Neural cell (in vitro differentiated cells): ENCODE measurements around the gene TMEM134. TPM values are rescaled to one million over a fixed set of nuclear protein-coding genes. Genes with fewer than 3 reads are reported as not detected.

ENCODE experiments used
- H2AFZ ChIP-seq: fragments of 200-600, 300-800 bp; sonication (generic), shearing (Covaris generic); 2 replicates; pipeline ENCODE4 v1.6.0; 2014; ENCODE audit warnings: low read depth, mild to moderate bottlenecking, antibody characterized with exemption, low read length, moderate library complexity
- H3F3A ChIP-seq: fragments of 200-600 bp; shearing (Covaris generic); 2 replicates; pipeline ENCODE4 v1.6.1; 2016; ENCODE audit warnings: mild to moderate bottlenecking, moderate library complexity, mixed read lengths, antibody characterized with exemption, low read length; ENCODE audit not compliant: insufficient read depth, poor library complexity, severe bottlenecking
- H3K27ac ChIP-seq: fragments of 200-600, 300-800 bp; sonication (generic), shearing (Covaris generic); 2 replicates; pipeline ENCODE4 v1.5.1; 2014; ENCODE audit warnings: mild to moderate bottlenecking, low read length, moderate library complexity
- H3K27me3 ChIP-seq: fragments of 300-800, 200-600 bp; sonication (generic), shearing (Covaris generic); 2 replicates; pipeline ENCODE4 v1.6.0; 2014; ENCODE audit warnings: mild to moderate bottlenecking, low read depth, low read length, moderate library complexity; ENCODE audit not compliant: insufficient read depth
- H3K36me3 ChIP-seq: fragments of 300-800, 200-600 bp; sonication (generic), shearing (Covaris generic); 2 replicates; pipeline ENCODE4 v1.5.1; 2014; ENCODE audit warnings: mild to moderate bottlenecking, antibody characterized with exemption, low read length, moderate library complexity; ENCODE audit not compliant: insufficient read depth
- H3K4me2 ChIP-seq: fragments of 300-800, 200-600 bp; sonication (generic), shearing (Covaris generic); 2 replicates; pipeline ENCODE4 v1.6.0; 2014; ENCODE audit warnings: mild to moderate bottlenecking, low read length
- H3K4me3 ChIP-seq: fragments of 300-800, 200-600 bp; sonication (generic), shearing (Covaris generic); 2 replicates; pipeline ENCODE4 v1.5.1; 2014; ENCODE audit warnings: mild to moderate bottlenecking, low read length, moderate library complexity
- H3K79me2 ChIP-seq: fragments of 200-600 bp; shearing (Covaris generic); replicated peaks from 2 replicates; pipeline ENCODE4 v1.6.0; 2014; ENCODE audit warnings: mild to moderate bottlenecking, low read length, moderate library complexity; ENCODE audit not compliant: insufficient read depth
- H3K9ac ChIP-seq: fragments of 300-800, 200-600 bp; sonication (generic), shearing (Covaris generic); 2 replicates; pipeline ENCODE4 v1.6.1; 2016; ENCODE audit warnings: mild to moderate bottlenecking, low read length, mixed read lengths
- H3K9me2 ChIP-seq: fragments of 200-600 bp; shearing (Covaris generic); 2 replicates; pipeline ENCODE4 v1.6.1; 2016; ENCODE audit warnings: mild to moderate bottlenecking, low read length, mixed read lengths; ENCODE audit not compliant: insufficient read depth
- H3K9me3 ChIP-seq: fragments of 200-600, 300-800 bp; sonication (generic), shearing (Covaris generic); 2 replicates; pipeline ENCODE4 v1.6.1; 2016; ENCODE audit warnings: mild to moderate bottlenecking, mixed run types, low read length, moderate library complexity, mixed read lengths
- H4K20me1 ChIP-seq: fragments of 200-600 bp; shearing (Covaris generic); 2 replicates; pipeline ENCODE4 v1.6.1; 2016; ENCODE audit warnings: mild to moderate bottlenecking, mixed run types; ENCODE audit not compliant: insufficient read depth
- CTCF ChIP-seq: fragments of 450-650 bp; IDR thresholded peaks from 2 replicates; pipeline ENCODE4 v1.5.1; 2014; ENCODE audit warnings: antibody characterized with exemption, mild to moderate bottlenecking, moderate library complexity; ENCODE audit not compliant: poor library complexity, severe bottlenecking
- EP300 ChIP-seq: fragments of 450-650 bp; conservative IDR thresholded peaks from 2 replicates; pipeline ENCODE4 v1.6.1; 2014; ENCODE audit warnings: antibody characterized with exemption, mild to moderate bottlenecking, moderate library complexity; ENCODE audit not compliant: poor library complexity, severe bottlenecking
- EZH2 ChIP-seq: fragments of 200-600, 300-800 bp; shearing (Covaris generic), sonication (generic); IDR thresholded peaks from 2 replicates; pipeline ENCODE4 v1.6.1; 2014; ENCODE audit warnings: antibody characterized with exemption, low read length, borderline replicate concordance, mild to moderate bottlenecking; ENCODE audit not compliant: insufficient read depth, poor library complexity, severe bottlenecking
- MXI1 ChIP-seq: fragments of 450-650 bp; conservative IDR thresholded peaks from 2 replicates; pipeline ENCODE4 v1.6.1; 2014; ENCODE audit warnings: antibody characterized with exemption, mild to moderate bottlenecking; ENCODE audit not compliant: poor library complexity, severe bottlenecking
- POLR2AphosphoS5 ChIP-seq: IDR thresholded peaks from 2 replicates; pipeline ENCODE4 v1.6.1; 2012
- RAD21 ChIP-seq: fragments of 450-650 bp; conservative IDR thresholded peaks from 2 replicates; pipeline ENCODE4 v1.6.1; 2014; ENCODE audit warnings: antibody characterized with exemption, mild to moderate bottlenecking, moderate library complexity
- REST ChIP-seq: IDR thresholded peaks from 2 replicates; pipeline ENCODE4 v1.6.1; 2012; ENCODE audit warnings: borderline replicate concordance
- SMC3 ChIP-seq: fragments of 450-650 bp; conservative IDR thresholded peaks from 2 replicates; pipeline ENCODE4 v1.6.1; 2014; ENCODE audit warnings: antibody characterized with exemption, mild to moderate bottlenecking, moderate library complexity; ENCODE audit not compliant: poor library complexity
- TAF1 ChIP-seq: IDR thresholded peaks from 2 replicates; pipeline ENCODE4 v1.6.1; 2012; ENCODE audit warnings: low read depth
- polyA plus RNA-seq: library from polyadenylated mRNA; depleted of rRNA; stranded (reverse); fragments of >200 nt; gene quantifications from 2 replicates; pipeline ENCODE4 v1.2.3, GENCODE V29; 2014

TMEM134 gene
- polyA plus RNA-seq, 1 donor from 2014 or later = 50.3 TPM

- Histone ChIP-seq H3K4me2 (no peak overlapping the region), H3K27ac (no peak overlapping the region), H3K9me2 (no peaks in the 10 kb centered on the region), H3K9ac (no peak overlapping the region), H4K20me1 (no peaks in the 10 kb centered on the region), H3K79me2 (no peaks in the 10 kb centered on the region), H3K27me3 (no peaks in the 10 kb centered on the region), H2AFZ (no peak overlapping the region), H3K4me3 (no peak overlapping the region), H3F3A (no peaks in the 10 kb centered on the region), H3K9me3 (no peaks in the 10 kb centered on the region), H3K36me3 (no peaks in the 10 kb centered on the region)
- no peak for TF ChIP-seq EZH2
- TF ChIP-seq RAD21 = no peak
- no peak for TF ChIP-seq TAF1
- no peak for TF ChIP-seq CTCF
- no peak for TF ChIP-seq EP300
- no peak for TF ChIP-seq MXI1
- TF ChIP-seq REST = no peak
- no peak for TF ChIP-seq SMC3
- no peak for TF ChIP-seq POLR2AphosphoS5
Observed at GRCh38 chr11:67458266-67458665, 10.8 kb downstream of the TMEM134 start.

DNA sequence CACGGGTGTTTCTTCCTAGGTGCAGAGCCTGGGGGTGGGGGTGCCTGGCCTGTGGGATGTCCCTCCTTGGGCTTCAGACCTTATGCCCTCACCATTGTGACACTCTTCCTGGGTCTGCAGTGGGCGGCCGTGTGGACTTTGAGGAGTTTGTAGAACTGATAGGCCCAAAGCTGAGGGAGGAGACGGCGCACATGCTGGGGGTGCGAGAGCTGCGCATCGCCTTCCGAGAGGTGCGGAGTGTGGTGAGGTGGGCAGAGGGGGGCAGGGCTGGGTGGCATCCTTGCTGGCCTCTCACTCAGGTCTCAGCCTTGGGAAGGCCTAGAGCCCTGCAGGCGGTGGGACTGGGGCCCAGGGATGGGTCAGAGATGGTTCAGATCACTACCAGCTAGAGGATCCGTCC, 11.6 kb downstream of the TMEM134 start:
- Histone ChIP-seq H3K9me3 (no peaks in the 10 kb centered on the region), H3K4me3 (no peak overlapping the region), H3K9ac (no peak overlapping the region), H3F3A (no peaks in the 10 kb centered on the region), H3K27me3 (no peaks in the 10 kb centered on the region), H4K20me1 (no peaks in the 10 kb centered on the region), H3K4me2 (no peak overlapping the region), H3K9me2 (no peaks in the 10 kb centered on the region), H3K36me3 (no peaks in the 10 kb centered on the region), H2AFZ (no peak overlapping the region), H3K27ac (no peak overlapping the region), H3K79me2 (no peaks in the 10 kb centered on the region)
- TF ChIP-seq MXI1 (no peak), TAF1 (no peak), REST (no peak), POLR2AphosphoS5 (no peak), EP300 (no peak), RAD21 (no peak), SMC3 (no peak), CTCF (no peak), EZH2 (no peak)
